ENCODE data around the gene PPFIA2. TPM values are rescaled to one million over a fixed set of nuclear protein-coding genes. Genes with fewer than 3 reads are reported as not detected.

PPFIA2 gene
- polyA plus RNA-seq, 1 of the 3 experiments (the other 2 are of a cell fraction) = not detected

DNA sequence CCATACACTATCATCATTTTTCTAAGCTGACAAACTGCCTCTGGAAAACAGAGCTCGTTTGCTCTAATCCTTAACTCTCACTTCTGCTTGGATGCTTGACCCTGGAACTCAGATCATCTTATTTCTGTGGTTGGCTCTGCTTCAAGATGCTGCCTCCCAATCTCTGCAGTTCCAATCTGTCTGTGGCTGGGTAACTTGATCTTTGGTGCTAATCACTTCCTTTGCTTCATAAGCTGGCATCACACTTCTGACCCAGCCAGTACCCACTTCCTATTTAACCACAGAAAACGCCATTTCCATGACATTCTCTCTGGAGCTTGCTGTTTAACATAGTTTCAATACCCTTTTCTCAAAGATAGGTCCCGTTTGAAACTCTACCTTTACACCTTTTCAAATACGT lies 427.1 kb downstream of the PPFIA2 start (continued):
- TF ChIP-seq TEAD4 (IDR thresholded peaks at IDR 0.05; ENCODE audit: borderline replicate concordance, insufficient read depth) (no peak), CHD2 (IDR thresholded peaks at IDR 0.05; ENCODE audit: low read length, partially characterized antibody) (no peak)

DNA sequence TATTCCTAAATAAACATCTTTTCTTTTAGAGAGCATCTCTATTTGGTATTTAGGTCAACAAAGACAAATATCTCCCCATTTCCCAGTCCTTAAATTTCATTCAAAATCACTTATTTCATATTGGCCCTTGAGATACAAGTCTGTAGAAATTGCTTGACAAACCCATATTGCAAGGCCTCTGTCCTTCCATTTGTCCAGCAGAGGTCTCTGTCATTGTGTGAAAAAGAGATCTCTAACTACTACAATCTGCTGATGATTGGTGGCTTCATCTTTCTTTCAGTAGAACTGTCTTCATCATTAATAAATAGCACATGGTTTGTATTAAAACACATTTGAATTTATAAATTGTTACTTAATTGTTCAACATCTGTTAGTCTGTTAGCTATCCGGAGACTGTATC lies 428.7 kb downstream of the PPFIA2 start:
- 54% methylated on average over 1 of the region's 1 CpG for WGBS (ENCODE audit: low lambda C conversion rate)
- H2AFZ ChIP-seq (ENCODE audit: low read depth) = no peak overlapping the region

GRCh38 chr12:81329085-81329484 lies 430.1 kb downstream of the PPFIA2 start:
- H3K79me2 ChIP-seq (ENCODE audit: insufficient read depth) = no peaks in the 10 kb centered on the region
- H3F3A ChIP-seq (replicated peaks; ENCODE audit: insufficient read depth) = no peaks in the 10 kb centered on the region
- no peak overlapping the region for H3K9ac ChIP-seq
- H3K27me3 ChIP-seq (ENCODE audit: insufficient read depth) = no peaks in the 10 kb centered on the region
- no peak overlapping the region for H3K4me2 ChIP-seq
- no peak overlapping the region for H2AFZ ChIP-seq (ENCODE audit: low read depth)
- 36% methylated on average over 2 of the region's 2 CpGs for WGBS (ENCODE audit: low lambda C conversion rate)
- no peak overlapping the region for H3K27ac ChIP-seq (ENCODE audit: low read depth in 2 of 2, low read length in 1 of 2)
- no peak for DNase-seq
- no peaks in the 10 kb centered on the region for H3K36me3 ChIP-seq (replicated peaks in 1 of 2; ENCODE audit: control insufficient read depth in 1 of 2, insufficient read depth in 2 of 2, low read length in 1 of 2)
- no peaks in the 10 kb centered on the region for H4K20me1 ChIP-seq (ENCODE audit: insufficient read depth)
- H3K9me2 ChIP-seq = no peaks in the 10 kb centered on the region
- H3K9me3 ChIP-seq = no peaks in the 10 kb centered on the region
- H3K4me3 ChIP-seq (ENCODE audit: low read depth in 2 of 2, low read length in 1 of 2) = no peak overlapping the region
- H3K4me1 ChIP-seq (ENCODE audit: control insufficient read depth in 1 of 2, insufficient read depth in 2 of 2, low read depth in 1 of 2, low read length in 1 of 2) = no peaks in the 10 kb centered on the region
- peak; percentile 53 for TF ChIP-seq CTCF (IDR thresholded peaks at IDR 0.05)
- no peak for TF ChIP-seq TCF12 (IDR thresholded peaks at IDR 0.05)
- ChIA-PET CTCF (interaction anchor here (1.1 kb wide), 1 partner anchor 45 kb away, joined by 3 read pairs; no protein-coding TSS in a partner anchor), POLR2A (no interaction called here)

More for the DNA sequence above, 428.7 kb downstream of the PPFIA2 start:
- Histone ChIP-seq H3K36me3 (replicated peaks in 1 of 2; ENCODE audit: control insufficient read depth in 1 of 2, insufficient read depth in 2 of 2, low read length in 1 of 2) (no peaks in the 10 kb centered on the region), H4K20me1 (ENCODE audit: insufficient read depth) (no peaks in the 10 kb centered on the region), H3K79me2 (ENCODE audit: insufficient read depth) (no peaks in the 10 kb centered on the region), H3K27ac (ENCODE audit: low read depth in 2 of 2, low read length in 1 of 2) (no peak overlapping the region), H3K9me2 (no peaks in the 10 kb centered on the region), H3K27me3 (ENCODE audit: insufficient read depth) (no peaks in the 10 kb centered on the region), H3F3A (replicated peaks; ENCODE audit: insufficient read depth) (no peaks in the 10 kb centered on the region), H3K4me3 (ENCODE audit: low read depth in 2 of 2, low read length in 1 of 2) (no peak overlapping the region), H3K4me1 (ENCODE audit: control insufficient read depth in 1 of 2, insufficient read depth in 2 of 2, low read depth in 1 of 2, low read length in 1 of 2) (no peaks in the 10 kb centered on the region), H3K9ac (no peak overlapping the region), H3K9me3 (no peaks in the 10 kb centered on the region), H3K4me2 (no peak overlapping the region)
- TF ChIP-seq SIN3A (IDR thresholded peaks at IDR 0.05; ENCODE audit: borderline replicate concordance, low read depth, low read length) (no peak), CTCF (IDR thresholded peaks at IDR 0.05) (peak; percentile 21; the same call in 1 of the 2 replicates)
- CTCF ChIA-PET = interaction anchor here (0.6 kb wide), 1 partner anchor 18 kb away, joined by 3 read pairs; no protein-coding TSS in a partner anchor
- POLR2A ChIA-PET = no interaction called here
- no peak for DNase-seq
